HepG2 (cell line): ENCODE data around the gene DAO. TPM values are rescaled to one million over a fixed set of nuclear protein-coding genes. Genes with fewer than 3 reads are reported as not detected.

ENCODE experiments used
- ATF4 ChIP-seq, 2 experiments: fragments of 450-650 bp in 1 of 2; sonication (generic) in 1 of 2; formaldehyde crosslinking; IDR thresholded peaks; 2 replicates each; pipeline versions ENCODE4 v1.5.0 to v1.8.0; 2020 to 2022; ENCODE audit warnings: mild to moderate bottlenecking in 1 of 2, missing genetic modification reagents in 1 of 2
- CAMTA2 ChIP-seq: sonication (generic); formaldehyde crosslinking; IDR thresholded peaks from 2 replicates; pipeline ENCODE4 v1.4.0; 2020; ENCODE audit warnings: mild to moderate bottlenecking, missing genetic modification reagents, borderline replicate concordance
- IKZF5 ChIP-seq: IDR thresholded peaks from 2 replicates; pipeline ENCODE4 v1.6.1; 2018; ENCODE audit warnings: missing genetic modification reagents, mild to moderate bottlenecking, missing compliant biosample characterization
- MYPOP ChIP-seq: sonication (generic); formaldehyde crosslinking; IDR thresholded peaks from 2 replicates; pipeline ENCODE4 v1.8.1; 2023; ENCODE audit warnings: mild to moderate bottlenecking, moderate library complexity, missing genetic modification reagents
- POLR2A ChIP-seq, 2 experiments: IDR thresholded peaks; 2 replicates each; pipeline ENCODE4 v1.6.1; 2011; ENCODE audit warnings: low read depth in 2 of 2, low read length in 2 of 2, mild to moderate bottlenecking in 1 of 2, moderate library complexity in 1 of 2; ENCODE audit not compliant: insufficient read depth in 1 of 2
- STAT6 ChIP-seq: sonication (generic); formaldehyde crosslinking; IDR thresholded peaks from 2 replicates; pipeline ENCODE4 v1.4.0; 2020; ENCODE audit warnings: missing genetic modification reagents, mild to moderate bottlenecking, borderline replicate concordance
- TRAFD1 ChIP-seq: sonication (generic); formaldehyde crosslinking; IDR thresholded peaks from 2 replicates; pipeline ENCODE4 v1.5.1; 2020; ENCODE audit warnings: missing genetic modification reagents, mild to moderate bottlenecking, borderline replicate concordance
- U2AF1 ChIP-seq: fragments of 200-400 bp; formaldehyde crosslinking; optimal IDR thresholded peaks from 2 replicates; pipeline ENCODE3; 2017; ENCODE audit warnings: mild to moderate bottlenecking, low read depth, low read length
- ZBTB4 ChIP-seq: sonication (generic); formaldehyde crosslinking; IDR thresholded peaks from 2 replicates; pipeline ENCODE4 v1.4.0; 2020; ENCODE audit warnings: missing genetic modification reagents, mild to moderate bottlenecking, borderline replicate concordance
- ZHX1 ChIP-seq: sonication (generic); formaldehyde crosslinking; IDR thresholded peaks from 2 replicates; pipeline ENCODE4 v1.8.1; 2022; ENCODE audit warnings: low read depth, mild to moderate bottlenecking, missing genetic modification reagents
- ZKSCAN5 ChIP-seq: sonication (generic); formaldehyde crosslinking; IDR thresholded peaks from 2 replicates; pipeline ENCODE4 v1.5.1; 2020; ENCODE audit warnings: mild to moderate bottlenecking, missing genetic modification reagents
- ZNF30 ChIP-seq: sonication (generic); formaldehyde crosslinking; IDR thresholded peaks from 2 replicates; pipeline ENCODE4 v1.5.0; 2020; ENCODE audit warnings: mild to moderate bottlenecking, missing genetic modification reagents
- ZNF777 ChIP-seq: sonication (generic); formaldehyde crosslinking; IDR thresholded peaks from 2 replicates; pipeline ENCODE4 v1.4.0; 2020; ENCODE audit warnings: missing genetic modification reagents
- polyA plus RNA-seq, 8 experiments: library from polyadenylated mRNA; depleted of rRNA in 3 of 8; stranded (reverse) in 7 of 8; unstranded in 1 of 8; fragments of >200 nt; fragmentation: Illumina TruSeq in 4 of 8; extraction: Trizol in 4 of 8; gene quantifications; 2 replicates each; pipeline versions ENCODE4 v1.2.1 to v1.2.3, GENCODE V29; 2011 to 2016; ENCODE audit warnings: low read depth in 4 of 8, missing spikeins in 1 of 8, mixed read lengths in 1 of 8; ENCODE audit not compliant: insufficient read depth in 1 of 8
- total RNA-seq, 5 experiments: library from RNA; depleted of rRNA; stranded (reverse); fragments of >200 nt; fragmentation: Illumina TruSeq; extraction: Trizol; gene quantifications; 2 replicates each; pipeline ENCODE4 v1.2.3, GENCODE V29; 2016; ENCODE audit warnings: low read depth in 1 of 5

DAO gene
- total and polyA plus RNA-seq, 2 of the 13 experiments (the other 11 are each of a cell fraction or from before 2014, with no cell fraction given): 0.34 to 0.82 TPM

GRCh38 chr12:108856428-108857157 is 23.3 kb upstream of the DAO start (continued):
- peak; percentile 65; the same call in 1 of the 2 replicates for TF ChIP-seq CAMTA2 (CRISPR knock-in tag)
- TF ChIP-seq STAT6 (CRISPR knock-in tag): no peak
- 0 out of 4 replicates have a peak, but pooled peaks of 1 of the 2 experiments have one; percentile 18 for TF ChIP-seq ATF4 (CRISPR knock-in tag; IDR thresholded peaks at IDR 0.05)
- peak; percentile 20; the same call in 1 of the 2 replicates for TF ChIP-seq IKZF5
- TF ChIP-seq ZBTB4 (CRISPR knock-in tag): no peak
- TF ChIP-seq ZNF777 (CRISPR knock-in tag): peak; percentile 57; the same call in 1 of the 2 replicates
- no peak for TF ChIP-seq ZNF30 (CRISPR knock-in tag)
- TF ChIP-seq POLR2A (IDR thresholded peaks at IDR 0.05; ENCODE audit: insufficient read depth in 1 of 2, low read depth in 2 of 2, low read length in 2 of 2): peak; percentile 26 to 52; a peak in 2 of 4 replicates
- no peak for TF ChIP-seq ZKSCAN5
- TF ChIP-seq ZHX1 (CRISPR knock-in tag): no peak
- TF ChIP-seq MYPOP: peak; percentile 56; the same call in 1 of the 2 replicates
- TF ChIP-seq U2AF1: peak; percentile 44
- TF ChIP-seq TRAFD1 (CRISPR knock-in tag): no peak
